IPS-18c (cell line): ENCODE results near the gene SLC25A25.

Experiments
- H3K4me3 ChIP-seq: 2 replicates; pipeline ENCODE4 v1.7.0; 2013; ENCODE audit warnings: low read depth, mild to moderate bottlenecking, low read length, moderate library complexity; ENCODE audit not compliant: insufficient read depth
- H3K9me3 ChIP-seq: one replicate; pipeline ENCODE4 v1.6.1; 2013; ENCODE audit warnings: mild to moderate bottlenecking, low read length, moderate library complexity; ENCODE audit not compliant: control insufficient read depth, insufficient read depth

SLC25A25 gene

GRCh38 chr9:128045831-128046230 is 22.2 kb upstream of the SLC25A25 start:
- no peak overlapping the region for H3K4me3 ChIP-seq
- H3K9me3 ChIP-seq: no peaks in the 10 kb centered on the region

- Histone ChIP-seq H3K4me3 (no peak overlapping the region), H3K9me3 (no peaks in the 10 kb centered on the region)
These were observed 20.8 kb upstream of the SLC25A25 start for GRCh38 chr9:128047231-128047630.

- H3K9me3 ChIP-seq: no peaks in the 10 kb centered on the region
These were observed 19.4 kb upstream of the SLC25A25 start for GRCh38 chr9:128048663-128049062.

GRCh38 chr9:128049843-128050242 is 18.2 kb upstream of the SLC25A25 start:
- no peak overlapping the region for H3K4me3 ChIP-seq
- no peaks in the 10 kb centered on the region for H3K9me3 ChIP-seq

More at GRCh38 chr9:128048663-128049062, 19.4 kb upstream of the SLC25A25 start:
- no peak overlapping the region for H3K4me3 ChIP-seq

GRCh38 chr9:128051932-128052709 is 15.9 kb upstream of the SLC25A25 start:
- no peaks in the 10 kb centered on the region for H3K9me3 ChIP-seq
- H3K4me3 ChIP-seq: no peak overlapping the region

GRCh38 chr9:128053560-128053959 is 14.5 kb upstream of the SLC25A25 start:
- no peaks in the 10 kb centered on the region for H3K9me3 ChIP-seq
- no peak overlapping the region for H3K4me3 ChIP-seq

- Histone ChIP-seq H3K4me3 (no peak overlapping the region), H3K9me3 (no peaks in the 10 kb centered on the region)
These were observed 13.9 kb upstream of the SLC25A25 start for GRCh38 chr9:128054087-128054486.

GRCh38 chr9:128055344-128056040 is 12.5 kb upstream of the SLC25A25 start:
- Histone ChIP-seq H3K9me3 (no peaks in the 10 kb centered on the region), H3K4me3 (no peak overlapping the region)

- no peaks in the 10 kb centered on the region for H3K9me3 ChIP-seq
- H3K4me3 ChIP-seq: no peak overlapping the region
These were observed 11.9 kb upstream of the SLC25A25 start for GRCh38 chr9:128056086-128056485.

GRCh38 chr9:128056887-128057723 is 10.9 kb upstream of the SLC25A25 start:
- Histone ChIP-seq H3K4me3 (no peak overlapping the region), H3K9me3 (no peaks in the 10 kb centered on the region)

- no peak overlapping the region for H3K4me3 ChIP-seq
- H3K9me3 ChIP-seq: no peaks in the 10 kb centered on the region
These were observed 10.2 kb upstream of the SLC25A25 start for GRCh38 chr9:128057724-128058409.

- Histone ChIP-seq H3K9me3 (no peaks in the 10 kb centered on the region), H3K4me3 (no peak overlapping the region)
These were observed 8.6 kb upstream of the SLC25A25 start for GRCh38 chr9:128059365-128059983.

GRCh38 chr9:128061275-128061960 is 6.6 kb upstream of the SLC25A25 start:
- H3K9me3 ChIP-seq: no peaks in the 10 kb centered on the region
- H3K4me3 ChIP-seq: no peak overlapping the region

- Histone ChIP-seq H3K4me3 (no peak overlapping the region), H3K9me3 (no peaks in the 10 kb centered on the region)
These were observed 5.8 kb upstream of the SLC25A25 start for GRCh38 chr9:128062279-128062678.

GRCh38 chr9:128062846-128063831 is 4.9 kb upstream of the SLC25A25 start:
- H3K9me3 ChIP-seq: no peaks in the 10 kb centered on the region
- no peak overlapping the region for H3K4me3 ChIP-seq
